GM12878 (cell line): ENCODE results near the gene HENMT1. TPM values are rescaled to one million over a fixed set of nuclear protein-coding genes. Genes with fewer than 3 reads are reported as not detected.
A peak's percentile ranks its signal among the peaks of the same experiment; 100 is the strongest.
"Not testable (repeated sequence)": the region's sequence is repeated elsewhere in the genome, so short reads cannot be mapped to it uniquely, and the experiment has no call there.

Source experiments
- ATAC-seq: fragments of 200-7000 bp; cut with Tn5 transposase; 3 replicates; pipeline ENCODE4 v1.9.1; 2020; ENCODE audit warnings: mild to moderate bottlenecking, moderate library complexity
- BruUV-seq: library from RNA; stranded (reverse); fragments of 400-500 nt; replicated peaks from 2 replicates; lab custom pipeline; 2021; lab: Mats Ljungman, UMichigan
- CTCF ChIA-PET: fragments of 300-600 bp; sonication (Branson Sonifier 250); formaldehyde crosslinking; extraction: SDS; loops from one replicate; lab custom pipeline; 2021; ENCODE audit warnings: inconsistent platforms; lab: Yijun Ruan, JAX
- POLR2A ChIA-PET: fragments of 350-600 bp; formaldehyde crosslinking; extraction: SDS; loops from one replicate; lab custom pipeline; 2021; ENCODE audit warnings: inconsistent platforms; lab: Charles Lee
- RAD21 ChIA-PET: fragments of 300-600 bp; sonication (Branson Sonifier 250); formaldehyde crosslinking; loops from one replicate; lab custom pipeline; 2023; ENCODE audit warnings: antibody characterized with exemption; ENCODE audit not compliant: unreplicated experiment; lab: Charles Lee
- SMC1A ChIA-PET: fragments of 300-600 bp; sonication (Branson Sonifier 250); formaldehyde crosslinking; loops from one replicate; lab custom pipeline; 2023; ENCODE audit not compliant: unreplicated experiment, uncharacterized antibody; lab: Charles Lee
- DNase-seq: peaks from one replicate; pipeline ENCODE4 v3.0.0-alpha.2; 2011; ENCODE audit warnings: low read depth, low spot score
- FAIRE-seq: peaks from 3 replicates; lab custom pipeline; 2011; peaks lifted over from hg19 to GRCh38; lab: Jason Lieb, UNC
- H2AFZ ChIP-seq: 2 replicates; pipeline ENCODE4 v1.6.0; 2011; ENCODE audit warnings: low read depth, low read length, control low read depth; ENCODE audit not compliant: control insufficient read depth
- H3K27ac ChIP-seq: 2 replicates; pipeline ENCODE4 v1.5.1; 2011; ENCODE audit warnings: control low read depth; ENCODE audit not compliant: control insufficient read depth, insufficient read depth
- H3K27me3 ChIP-seq, 2 experiments: replicated peaks in 1 of 2; 2 replicates each; pipeline versions ENCODE4 v1.6.0 to v1.6.1; 2011; ENCODE audit warnings: low read length in 1 of 2; ENCODE audit not compliant: control insufficient read depth in 2 of 2, insufficient read depth in 2 of 2
- H3K36me3 ChIP-seq, 2 experiments: 2 replicates each; pipeline ENCODE4 v1.5.1; 2011; ENCODE audit warnings: low read length in 1 of 2; ENCODE audit not compliant: control insufficient read depth in 2 of 2, insufficient read depth in 2 of 2
- H3K4me1 ChIP-seq: 2 replicates; pipeline ENCODE4 v1.6.1; 2011; ENCODE audit warnings: mild to moderate bottlenecking, low read length, moderate library complexity, mixed read lengths; ENCODE audit not compliant: control insufficient read depth, insufficient read depth
- H3K4me2 ChIP-seq: 2 replicates; pipeline ENCODE4 v1.6.0; 2011; ENCODE audit warnings: control low read depth; ENCODE audit not compliant: control insufficient read depth, insufficient read depth
- H3K4me3 ChIP-seq: fragments of 200-600 bp; sonication (generic); 2 replicates; pipeline ENCODE4 v1.5.1; 2016
- H3K79me2 ChIP-seq: 2 replicates; pipeline ENCODE4 v1.6.0; 2011; ENCODE audit warnings: low read length; ENCODE audit not compliant: control insufficient read depth, insufficient read depth
- H3K9ac ChIP-seq: 2 replicates; pipeline ENCODE4 v1.8.0; 2011; ENCODE audit warnings: low read length, control low read depth, mixed read lengths; ENCODE audit not compliant: control insufficient read depth, insufficient read depth
- H3K9me3 ChIP-seq: replicated peaks from 3 replicates; pipeline ENCODE4 v1.5.1; 2011; ENCODE audit warnings: mild to moderate bottlenecking, low read length; ENCODE audit not compliant: control insufficient read depth, insufficient read depth
- H4K20me1 ChIP-seq: 2 replicates; pipeline ENCODE4 v1.6.0; 2011; ENCODE audit not compliant: control insufficient read depth, insufficient read depth
- CTCF ChIP-seq, 3 experiments: IDR thresholded peaks in 2 of 3; conservative IDR thresholded peaks in 1 of 3; 2 replicates each; pipeline ENCODE4 v1.5.1; 2011; ENCODE audit warnings: low read depth in 3 of 3, low read length in 3 of 3, mild to moderate bottlenecking in 3 of 3, control low read depth in 2 of 3, moderate library complexity in 2 of 3, inconsistent platforms in 1 of 3, mixed read lengths in 1 of 3; ENCODE audit not compliant: control insufficient read depth in 2 of 3, insufficient read depth in 1 of 3; ENCODE audit errors: extremely low read depth in 1 of 3
- NFYB ChIP-seq: IDR thresholded peaks from 2 replicates; pipeline ENCODE4 v1.6.1; 2011; ENCODE audit warnings: low read depth, mild to moderate bottlenecking, low read length, improper control_type of control experiment, moderate library complexity; ENCODE audit not compliant: insufficient read depth
- ZZZ3 ChIP-seq: IDR thresholded peaks from 2 replicates; pipeline ENCODE4 v1.6.1; 2011; ENCODE audit warnings: low read depth; ENCODE audit not compliant: control insufficient read depth, insufficient read length
- WGBS: methylation state at CpG from one replicate; pipeline ENCODE4 v1.1.6; 2016; ENCODE audit warnings: low lambda C conversion rate; ENCODE audit not compliant: insufficient replicate concordance, insufficient coverage; ENCODE audit errors: missing lambda C conversion rate; 5-methylcytosine and 5-hydroxymethylcytosine counted together
- in situ Hi-C: fragments of 300-500 bp; cut with MboI; formaldehyde crosslinking; loops from 9 replicates; pipeline ENCODE4 v1.14.3; 2018; ENCODE audit warnings: mixed read lengths
- intact Hi-C: fragments of 100-400 bp; cut with micrococcal nuclease; formaldehyde crosslinking; loops from one replicate; pipeline ENCODE4 v1.14.2; 2022; ENCODE audit not compliant: unreplicated experiment
- polyA plus RNA-seq, 11 experiments: library from polyadenylated mRNA; depleted of rRNA in 4 of 11; unstranded in 6 of 11; stranded (reverse) in 5 of 11; fragments of >200 nt; fragmentation: Nextera tagmentation in 4 of 11; fragmentation: Illumina TruSeq in 1 of 11; extraction: Ambion mirVana in 4 of 11; extraction: Trizol in 1 of 11; gene quantifications; 1 replicate in 1 of 11; 2 replicates in 10 of 11; pipeline versions ENCODE4 v1.2.1 to v1.2.3, GENCODE V29; 2011 to 2016; ENCODE audit warnings: inconsistent platforms in 2 of 11, missing spikeins in 2 of 11, low read depth in 1 of 11
- total RNA-seq, 4 experiments: library from RNA; depleted of rRNA in 3 of 4; stranded (reverse); fragments of >200 nt in 3 of 4; fragmentation: Illumina TruSeq in 1 of 4; extraction: Trizol in 1 of 4; gene quantifications; 2 replicates each; pipeline versions ENCODE4 v1.2.1 to v1.2.3, GENCODE V29; 2013 to 2021

The HENMT1 gene
- total and polyA plus RNA-seq, 10 of the 15 experiments (the other 5 are each of a cell fraction or from before 2014, with no cell fraction given): 4.4 to 15.6 (median 10.4) TPM

- FAIRE-seq, BruUV-seq, H2AFZ ChIP-seq: not testable (repeated sequence)
Measured at GRCh38 chr1:108640863-108641262, 20.0 kb downstream of the HENMT1 start.

GRCh38 chr1:108639899-108640560, 20.9 kb downstream of the HENMT1 start:
- Histone ChIP-seq H3K36me3 (no peaks in the 10 kb centered on the region; a peak in 1 of 4 replicates), H3K27ac (no peak overlapping the region), H3K79me2 (no peaks in the 10 kb centered on the region), H2AFZ (no peak overlapping the region), H3K4me2 (no peak overlapping the region), H3K4me3 (no peak overlapping the region), H4K20me1 (no peaks in the 10 kb centered on the region), H3K9me3 (no peaks in the 10 kb centered on the region), H3K9ac (no peak overlapping the region), H3K4me1 (no peaks in the 10 kb centered on the region), H3K27me3 (no peaks in the 10 kb centered on the region)
- ATAC-seq (no peak), FAIRE-seq (no peak), DNase-seq (no peak)
- SMC1A ChIA-PET: interaction anchor here (0.6 to 1.5 kb wide), 2 partner anchors 43 to 83 kb away, joined by 3 read pairs; no protein-coding TSS in a partner anchor
- RAD21 ChIA-PET: no interaction called here
- TF ChIP-seq CTCF (IDR thresholded peaks at IDR 0.05 in 2 of 3, conservative IDR thresholded peaks at IDR 0.05 in 1 of 3; ENCODE audit: control insufficient read depth in 2 of 3, extremely low read depth in 1 of 3, insufficient read depth in 1 of 3, low read depth in 3 of 3, low read length in 3 of 3) (no peak), ZZZ3 (no peak), NFYB (0 out of 2 replicates have a peak, but pooled peaks have one; percentile 34)
- CTCF ChIA-PET: interaction anchor here (1.1 kb wide), 1 partner anchor 127 kb away, joined by 3 read pairs; no protein-coding TSS in a partner anchor
- intact Hi-C loops (no loop called here), in situ Hi-C loops (loop anchor here (5.0 kb wide), 1 partner anchor 138 kb away; no protein-coding TSS in a partner anchor)
- WGBS: 91% methylated on average over 9 of the region's 9 CpGs
- POLR2A ChIA-PET: no interaction called here
- no TSS peak for BruUV-seq

More at GRCh38 chr1:108640863-108641262, 20.0 kb downstream of the HENMT1 start:
- H4K20me1 ChIP-seq, DNase-seq, H3K27me3 ChIP-seq, intact Hi-C loops, H3K79me2 ChIP-seq, POLR2A ChIA-PET, H3K9ac ChIP-seq, ATAC-seq, H3K4me2 ChIP-seq, H3K27ac ChIP-seq, H3K9me3 ChIP-seq, H3K4me3 ChIP-seq, H3K4me1 ChIP-seq, RAD21 ChIA-PET, H3K36me3 ChIP-seq: not testable (repeated sequence)
- SMC1A ChIA-PET: interaction anchor here (1.5 kb wide), 1 partner anchor 42 kb away, joined by 3 read pairs; no protein-coding TSS in a partner anchor
- CTCF ChIA-PET: interaction anchor here (1.1 kb wide), 1 partner anchor 128 kb away, joined by 3 read pairs; no protein-coding TSS in a partner anchor
- in situ Hi-C loops: loop anchor here (5.0 kb wide), 1 partner anchor 139 kb away; no protein-coding TSS in a partner anchor
- 92% methylated on average over 28 of the region's 28 CpGs for WGBS
